HEK293 (cell line): ENCODE data around the gene TULP1.

ENCODE experiments used
- CTCF ChIA-PET: fragments of 350-600 bp; formaldehyde crosslinking; extraction: SDS; loops from one replicate; lab custom pipeline; 2021; ENCODE audit warnings: antibody characterized with exemption; lab: Yijun Ruan, JAX
- POLR2A ChIA-PET: fragments of 300-600 bp; formaldehyde crosslinking; extraction: SDS; loops from one replicate; lab custom pipeline; 2020; ENCODE audit warnings: antibody characterized with exemption, inconsistent platforms; lab: Yijun Ruan, JAX
- H3K27ac ChIP-seq: fragments of 200-500 bp; sonication (Bioruptor generic); 2 replicates; pipeline ENCODE4 v1.5.1; 2014; ENCODE audit warnings: low read depth, low read length, control low read depth, inconsistent platforms; ENCODE audit errors: extremely low read depth
- H3K36me3 ChIP-seq, 2 experiments: fragments of 200-500 bp in 1 of 2; sonication (Bioruptor generic) in 1 of 2; 1 replicate in 1 of 2; 2 replicates in 1 of 2; pipeline ENCODE4 v1.5.1; 2014 to 2017; ENCODE audit warnings: inconsistent platforms in 2 of 2, low read length in 2 of 2; ENCODE audit not compliant: control insufficient read depth in 2 of 2, insufficient read depth in 1 of 2
- H3K4me1 ChIP-seq: fragments of 200-500 bp; sonication (Bioruptor generic); 2 replicates; pipeline ENCODE4 v1.5.1; 2014; ENCODE audit warnings: mild to moderate bottlenecking, low read length, inconsistent platforms; ENCODE audit not compliant: control insufficient read depth, insufficient read depth
- H3K4me3 ChIP-seq: 2 replicates; pipeline ENCODE4 v1.5.1; 2011; ENCODE audit warnings: low read depth, mild to moderate bottlenecking, control low read depth, low read length, moderate library complexity
- H3K9me3 ChIP-seq: fragments of 200-500 bp; sonication (Bioruptor generic); 2 replicates; pipeline ENCODE4 v1.5.1; 2014; ENCODE audit warnings: low read depth, low read length, inconsistent platforms; ENCODE audit not compliant: control insufficient read depth, insufficient read depth
- FEZF1 ChIP-seq: fragments of 450-650 bp; formaldehyde crosslinking; IDR thresholded peaks from 2 replicates; pipeline ENCODE4 v1.5.1; 2016; ENCODE audit warnings: missing biosample characterization, missing genetic modification characterization
- GLIS1 ChIP-seq: fragments of 450-650 bp; formaldehyde crosslinking; IDR thresholded peaks from 2 replicates; pipeline ENCODE4 v1.5.1; 2016; ENCODE audit warnings: missing biosample characterization, missing genetic modification characterization
- HIC1 ChIP-seq: fragments of 450-650 bp; formaldehyde crosslinking; IDR thresholded peaks from 2 replicates; pipeline ENCODE4 v1.5.1; 2016; ENCODE audit warnings: missing biosample characterization, missing genetic modification characterization
- PRDM4 ChIP-seq: fragments of 450-650 bp; formaldehyde crosslinking; IDR thresholded peaks from 2 replicates; pipeline ENCODE4 v1.5.1; 2017; ENCODE audit warnings: missing biosample characterization, missing genetic modification characterization
- ZBTB26 ChIP-seq: fragments of 450-650 bp; formaldehyde crosslinking; optimal IDR thresholded peaks from 2 replicates; pipeline ENCODE3; 2016; ENCODE audit warnings: missing biosample characterization, mild to moderate bottlenecking, missing genetic modification characterization
- ZFP69B ChIP-seq: fragments of 450-650 bp; formaldehyde crosslinking; IDR thresholded peaks from 2 replicates; pipeline ENCODE4 v1.5.1; 2016; ENCODE audit warnings: missing biosample characterization, missing genetic modification characterization
- ZNF266 ChIP-seq: fragments of 450-650 bp; formaldehyde crosslinking; IDR thresholded peaks from 2 replicates; pipeline ENCODE4 v1.5.1; 2016; ENCODE audit warnings: missing biosample characterization, missing genetic modification characterization, low read depth
- ZNF510 ChIP-seq: fragments of 450-650 bp; formaldehyde crosslinking; IDR thresholded peaks from 2 replicates; pipeline ENCODE4 v1.5.1; 2018; ENCODE audit warnings: mild to moderate bottlenecking, missing genetic modification characterization, missing biosample characterization; ENCODE audit not compliant: insufficient replicate concordance
- ZNF560 ChIP-seq: fragments of 450-650 bp; formaldehyde crosslinking; IDR thresholded peaks from 2 replicates; pipeline ENCODE4 v1.5.1; 2017; ENCODE audit warnings: missing biosample characterization, missing genetic modification characterization, borderline replicate concordance
- ZNF629 ChIP-seq: fragments of 450-650 bp; formaldehyde crosslinking; IDR thresholded peaks from 2 replicates; pipeline ENCODE4 v1.5.1; 2017; ENCODE audit warnings: missing biosample characterization, missing genetic modification characterization
- ZNF692 ChIP-seq: fragments of 450-650 bp; formaldehyde crosslinking; IDR thresholded peaks from 2 replicates; pipeline ENCODE4 v1.5.1; 2016; ENCODE audit warnings: missing biosample characterization, missing genetic modification characterization
- ZNF768 ChIP-seq: fragments of 450-650 bp; formaldehyde crosslinking; IDR thresholded peaks from 2 replicates; pipeline ENCODE4 v1.5.1; 2018; ENCODE audit warnings: missing biosample characterization, mild to moderate bottlenecking, missing genetic modification characterization
- ZNF830 ChIP-seq: fragments of 450-650 bp; IDR thresholded peaks from 2 replicates; pipeline ENCODE4 v1.5.0; 2018; ENCODE audit warnings: missing biosample characterization, missing genetic modification characterization, low read depth, mild to moderate bottlenecking, moderate library complexity
- ZSCAN4 ChIP-seq: fragments of 450-650 bp; formaldehyde crosslinking; IDR thresholded peaks from 2 replicates; pipeline ENCODE4 v1.5.1; 2017; ENCODE audit warnings: missing biosample characterization, missing genetic modification characterization

TULP1 gene

GRCh38 chr6:35532126-35532525 lies 19.4 kb upstream of the TULP1 start:
- ChIA-PET POLR2A (no interaction called here), CTCF (interaction anchor here (0.8 to 3.7 kb wide), 6 partner anchors 10 to 206 kb away, joined by 3 to 36 read pairs (median 10); partner anchors contain the start of gene ARMC12)
- no peak overlapping the region for H3K27ac ChIP-seq

More at GRCh38 chr6:35532126-35532525, 19.4 kb upstream of the TULP1 start:
- TF ChIP-seq ZNF266 (tag by site-specific recombination) (no peak), ZFP69B (tag by site-specific recombination) (no peak), ZNF830 (tag by site-specific recombination) (no peak), FEZF1 (tag by site-specific recombination) (no peak), ZNF692 (no peak), ZBTB26 (no peak), ZSCAN4 (tag by site-specific recombination) (no peak), ZNF629 (tag by site-specific recombination) (no peak), GLIS1 (no peak), ZNF510 (tag by site-specific recombination) (no peak), ZNF768 (tag by site-specific recombination) (no peak), PRDM4 (tag by site-specific recombination) (no peak), HIC1 (no peak), ZNF560 (tag by site-specific recombination) (no peak)
- TF ChIP-seq, all 188 proteins: peak for 0
- Histone ChIP-seq H3K4me3 (no peak overlapping the region), H3K9me3 (no peaks in the 10 kb centered on the region), H3K36me3 (no peaks in the 10 kb centered on the region), H3K4me1 (no peaks in the 10 kb centered on the region)
